Neural cell (in vitro differentiated cells): ENCODE data around the gene IFT122.

ENCODE experiments used
- EP300 ChIP-seq: fragments of 450-650 bp; conservative IDR thresholded peaks from 2 replicates; pipeline ENCODE4 v1.6.1; 2014; ENCODE audit warnings: antibody characterized with exemption, mild to moderate bottlenecking, moderate library complexity; ENCODE audit not compliant: poor library complexity, severe bottlenecking
- EZH2 ChIP-seq: fragments of 200-600, 300-800 bp; shearing (Covaris generic), sonication (generic); IDR thresholded peaks from 2 replicates; pipeline ENCODE4 v1.6.1; 2014; ENCODE audit warnings: antibody characterized with exemption, low read length, borderline replicate concordance, mild to moderate bottlenecking; ENCODE audit not compliant: insufficient read depth, poor library complexity, severe bottlenecking
- MXI1 ChIP-seq: fragments of 450-650 bp; conservative IDR thresholded peaks from 2 replicates; pipeline ENCODE4 v1.6.1; 2014; ENCODE audit warnings: antibody characterized with exemption, mild to moderate bottlenecking; ENCODE audit not compliant: poor library complexity, severe bottlenecking
- POLR2AphosphoS5 ChIP-seq: IDR thresholded peaks from 2 replicates; pipeline ENCODE4 v1.6.1; 2012
- RAD21 ChIP-seq: fragments of 450-650 bp; conservative IDR thresholded peaks from 2 replicates; pipeline ENCODE4 v1.6.1; 2014; ENCODE audit warnings: antibody characterized with exemption, mild to moderate bottlenecking, moderate library complexity
- TAF1 ChIP-seq: IDR thresholded peaks from 2 replicates; pipeline ENCODE4 v1.6.1; 2012; ENCODE audit warnings: low read depth
- TF ChIP-seq, protein P1 (sequence below): fragments of 450-650 bp; IDR thresholded peaks from 2 replicates; pipeline ENCODE4 v1.5.1; 2014; ENCODE audit warnings: antibody characterized with exemption, mild to moderate bottlenecking, moderate library complexity; ENCODE audit not compliant: poor library complexity, severe bottlenecking
- TF ChIP-seq, protein P2 (sequence below): IDR thresholded peaks from 2 replicates; pipeline ENCODE4 v1.6.1; 2012; ENCODE audit warnings: borderline replicate concordance

DNA sequence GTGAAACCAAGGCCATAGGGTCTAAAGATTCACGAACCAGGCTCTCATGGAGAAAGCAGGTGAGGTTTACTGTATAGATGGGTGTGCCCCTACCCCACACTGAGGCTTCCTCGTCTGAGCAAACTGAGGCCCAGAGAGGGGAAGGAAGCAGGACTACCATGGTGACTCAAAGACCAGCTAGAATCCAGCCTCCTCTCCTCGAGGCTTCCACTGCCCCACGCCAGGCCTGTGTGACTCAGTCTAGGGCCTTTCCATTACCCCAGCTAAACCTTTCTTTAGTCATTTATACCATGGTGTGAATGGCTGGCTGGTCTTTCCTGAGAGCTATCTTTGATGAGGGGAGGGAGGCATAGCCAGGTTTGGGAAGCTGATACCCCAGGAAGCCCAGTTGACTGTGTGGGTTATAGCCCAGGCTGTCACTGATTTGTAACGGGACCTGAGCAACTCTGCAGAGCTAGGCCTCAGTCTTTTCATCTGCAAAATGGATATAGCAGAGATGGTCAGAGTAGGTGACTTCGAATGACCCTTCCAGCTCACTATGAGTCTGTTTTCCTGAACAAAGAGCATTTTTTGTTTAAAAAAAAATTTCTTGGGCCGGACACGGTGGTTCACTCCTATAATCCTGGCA, 85.4 kb downstream of the IFT122 start:
- TF ChIP-seq, protein P1, sequence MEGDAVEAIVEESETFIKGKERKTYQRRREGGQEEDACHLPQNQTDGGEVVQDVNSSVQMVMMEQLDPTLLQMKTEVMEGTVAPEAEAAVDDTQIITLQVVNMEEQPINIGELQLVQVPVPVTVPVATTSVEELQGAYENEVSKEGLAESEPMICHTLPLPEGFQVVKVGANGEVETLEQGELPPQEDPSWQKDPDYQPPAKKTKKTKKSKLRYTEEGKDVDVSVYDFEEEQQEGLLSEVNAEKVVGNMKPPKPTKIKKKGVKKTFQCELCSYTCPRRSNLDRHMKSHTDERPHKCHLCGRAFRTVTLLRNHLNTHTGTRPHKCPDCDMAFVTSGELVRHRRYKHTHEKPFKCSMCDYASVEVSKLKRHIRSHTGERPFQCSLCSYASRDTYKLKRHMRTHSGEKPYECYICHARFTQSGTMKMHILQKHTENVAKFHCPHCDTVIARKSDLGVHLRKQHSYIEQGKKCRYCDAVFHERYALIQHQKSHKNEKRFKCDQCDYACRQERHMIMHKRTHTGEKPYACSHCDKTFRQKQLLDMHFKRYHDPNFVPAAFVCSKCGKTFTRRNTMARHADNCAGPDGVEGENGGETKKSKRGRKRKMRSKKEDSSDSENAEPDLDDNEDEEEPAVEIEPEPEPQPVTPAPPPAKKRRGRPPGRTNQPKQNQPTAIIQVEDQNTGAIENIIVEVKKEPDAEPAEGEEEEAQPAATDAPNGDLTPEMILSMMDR: no peak
- no peak for TF ChIP-seq POLR2AphosphoS5
- TF ChIP-seq MXI1: no peak
- TF ChIP-seq TAF1: no peak
- TF ChIP-seq RAD21: no peak
- TF ChIP-seq, protein P2, sequence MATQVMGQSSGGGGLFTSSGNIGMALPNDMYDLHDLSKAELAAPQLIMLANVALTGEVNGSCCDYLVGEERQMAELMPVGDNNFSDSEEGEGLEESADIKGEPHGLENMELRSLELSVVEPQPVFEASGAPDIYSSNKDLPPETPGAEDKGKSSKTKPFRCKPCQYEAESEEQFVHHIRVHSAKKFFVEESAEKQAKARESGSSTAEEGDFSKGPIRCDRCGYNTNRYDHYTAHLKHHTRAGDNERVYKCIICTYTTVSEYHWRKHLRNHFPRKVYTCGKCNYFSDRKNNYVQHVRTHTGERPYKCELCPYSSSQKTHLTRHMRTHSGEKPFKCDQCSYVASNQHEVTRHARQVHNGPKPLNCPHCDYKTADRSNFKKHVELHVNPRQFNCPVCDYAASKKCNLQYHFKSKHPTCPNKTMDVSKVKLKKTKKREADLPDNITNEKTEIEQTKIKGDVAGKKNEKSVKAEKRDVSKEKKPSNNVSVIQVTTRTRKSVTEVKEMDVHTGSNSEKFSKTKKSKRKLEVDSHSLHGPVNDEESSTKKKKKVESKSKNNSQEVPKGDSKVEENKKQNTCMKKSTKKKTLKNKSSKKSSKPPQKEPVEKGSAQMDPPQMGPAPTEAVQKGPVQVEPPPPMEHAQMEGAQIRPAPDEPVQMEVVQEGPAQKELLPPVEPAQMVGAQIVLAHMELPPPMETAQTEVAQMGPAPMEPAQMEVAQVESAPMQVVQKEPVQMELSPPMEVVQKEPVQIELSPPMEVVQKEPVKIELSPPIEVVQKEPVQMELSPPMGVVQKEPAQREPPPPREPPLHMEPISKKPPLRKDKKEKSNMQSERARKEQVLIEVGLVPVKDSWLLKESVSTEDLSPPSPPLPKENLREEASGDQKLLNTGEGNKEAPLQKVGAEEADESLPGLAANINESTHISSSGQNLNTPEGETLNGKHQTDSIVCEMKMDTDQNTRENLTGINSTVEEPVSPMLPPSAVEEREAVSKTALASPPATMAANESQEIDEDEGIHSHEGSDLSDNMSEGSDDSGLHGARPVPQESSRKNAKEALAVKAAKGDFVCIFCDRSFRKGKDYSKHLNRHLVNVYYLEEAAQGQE: no peak
- TF ChIP-seq EZH2: no peak
- no peak for TF ChIP-seq EP300
